Spleen (tissue), 11 donors: Measurements from ENCODE around the gene ANKRD42. TPM values are rescaled to one million over a fixed set of nuclear protein-coding genes. Genes with fewer than 3 reads are reported as not detected.

Experiments used
- DNase-seq: peaks from one replicate; pipeline ENCODE4 v3.0.0-alpha.2; 2020
- H3K27ac ChIP-seq, 8 donors: fragments of 200-600 bp; sonication (generic) in 7 of 8; 1 replicate in 4 of 8; 2 replicates in 4 of 8; pipeline versions ENCODE4 v1.5.0 to v1.8.0; 2016 to 2021; ENCODE audit warnings: inconsistent platforms in 4 of 8, mild to moderate bottlenecking in 4 of 8, moderate library complexity in 1 of 8
- H3K27me3 ChIP-seq, 7 donors: fragments of 200-600 bp; sonication (generic) in 6 of 7; replicated peaks in 1 of 7; 1 replicate in 4 of 7; 2 replicates in 3 of 7; pipeline versions ENCODE4 v1.5.0 to v1.8.0; 2016 to 2021; ENCODE audit warnings: inconsistent platforms in 3 of 7, mild to moderate bottlenecking in 1 of 7
- H3K36me3 ChIP-seq, 6 donors: fragments of 200-600 bp; sonication (generic) in 5 of 6; 1 replicate in 4 of 6; 2 replicates in 2 of 6; pipeline versions ENCODE4 v1.5.0 to v1.8.0; 2016 to 2021; ENCODE audit warnings: inconsistent platforms in 2 of 6
- H3K4me1 ChIP-seq, 6 donors: fragments of 200-600 bp; sonication (generic) in 5 of 6; 1 replicate in 3 of 6; 2 replicates in 3 of 6; pipeline versions ENCODE4 v1.5.0 to v1.8.0; 2016 to 2021; ENCODE audit warnings: inconsistent platforms in 3 of 6
- H3K4me3 ChIP-seq, 8 donors: fragments of 200-600 bp; sonication (generic) in 7 of 8; 1 replicate in 4 of 8; 2 replicates in 4 of 8; pipeline versions ENCODE4 v1.5.0 to v1.8.0; 2016 to 2021; ENCODE audit warnings: inconsistent platforms in 4 of 8, mild to moderate bottlenecking in 4 of 8, moderate library complexity in 2 of 8
- H3K9me3 ChIP-seq, 8 donors: fragments of 200-600 bp; sonication (generic) in 7 of 8; 1 replicate in 4 of 8; 2 replicates in 4 of 8; pipeline versions ENCODE4 v1.5.0 to v1.8.0; 2016 to 2021; ENCODE audit warnings: inconsistent platforms in 4 of 8
- CTCF ChIP-seq, 11 experiments: fragments of 200-600 bp in 7 of 11; fragments of 450-650 bp in 4 of 11; sonication (generic) in 4 of 11; IDR thresholded peaks in 8 of 11; conservative IDR thresholded peaks in 3 of 11; 1 replicate in 7 of 11; 2 replicates in 4 of 11; pipeline versions ENCODE4 v1.4.0 to v1.8.0; 2016 to 2021; ENCODE audit warnings: antibody characterized with exemption in 11 of 11, inconsistent platforms in 4 of 11, mild to moderate bottlenecking in 1 of 11
- POLR2A ChIP-seq, 3 donors: fragments of 450-650 bp; IDR thresholded peaks; one replicate each; pipeline ENCODE4 v1.5.1; 2017; ENCODE audit warnings: antibody characterized with exemption in 3 of 3, mild to moderate bottlenecking in 1 of 3
- POLR2AphosphoS5 ChIP-seq, 3 donors: sonication (generic); formaldehyde crosslinking; IDR thresholded peaks; one replicate each; pipeline ENCODE4 v1.5.1; 2017; ENCODE audit warnings: antibody characterized with exemption in 3 of 3
- WGBS, 5 donors: extraction: QIAGEN DNeasy Blood & Tissue Kit in 3 of 5; methylation state at CpG; one replicate each; pipeline versions ENCODE4 v1.1.5 to v1.1.7; 2013 to 2018; 5-methylcytosine and 5-hydroxymethylcytosine counted together
- intact Hi-C: fragments of 100-400 bp; cut with DNase I; formaldehyde crosslinking; loops from one replicate; pipeline ENCODE4 v1.15.0; 2023; ENCODE audit warnings: low total_unique reads
- polyA plus RNA-seq, 3 donors: library from polyadenylated mRNA; stranded (reverse); fragments of 200-250 nt; gene quantifications; one replicate each; pipeline ENCODE4 v1.2.1, GENCODE V29; 2013
- total RNA-seq, 7 donors: library from RNA; depleted of rRNA in 3 of 7; stranded (reverse); fragments of >200 nt in 3 of 7; fragmentation: NEBNext Ultra II Directional in 4 of 7; extraction: Animal tissue kit (Norgen Biotek cat#: 25700) in 4 of 7; gene quantifications; one replicate each; pipeline versions ENCODE4 v1.1.0 to v1.2.1, GENCODE V29; 2016 to 2021
- donor health status: healthy with polysubstance abuse.
- donor health status: DM: no; HTN: no; CAD: no; lungs with moderate emphysema.
- donor health status: DM: no; HTN: no; CAD: no.
- donor health status: Bipolar disorder and iron deficiency.
- donor health status: healthy.
- donor health status: DM: no; HTN: no; CAD: no.
- donor health status: DM: yes; HTN: yes; CAD: no.

Gene ANKRD42
- total and polyA plus RNA-seq, 10 donors, result 2.8 to 8.6 (median 6.5) TPM

GRCh38 chr11:83249445-83249844, 55.9 kb downstream of the ANKRD42 start:
- WGBS, 5 donors, result 95 to 100% (median 100%) methylated on average over 1 of the region's 1 CpG
- intact Hi-C loops, result loop anchor here (10.0 kb wide), 1 partner anchor 345 kb away; the partner anchor contains the start of genes DDIAS and PRCP
- Histone ChIP-seq H3K4me1 (peaks cover 0 to 12% (median 5%) of the 10 kb centered on the region in 6 donors), H3K9me3 (no peaks in the 10 kb centered on the region), H3K4me3 (no peak overlapping the region), H3K27ac (no peak overlapping the region), H3K36me3 (no peaks in the 10 kb centered on the region), H3K27me3 (no peaks in the 10 kb centered on the region)
- TF ChIP-seq CTCF (IDR thresholded peaks at IDR 0.05 in 8 of 11, conservative IDR thresholded peaks at IDR 0.05 in 3 of 11) (no peak), POLR2AphosphoS5 (IDR thresholded peaks at IDR 0.05) (no peak), POLR2A (IDR thresholded peaks at IDR 0.05) (no peak)
- no peak for DNase-seq

GRCh38 chr11:83249972-83250593, 56.6 kb downstream of the ANKRD42 start:
- Histone ChIP-seq H3K27me3 (no peaks in the 10 kb centered on the region), H3K4me1 (peaks cover 0 to 12% (median 5%) of the 10 kb centered on the region in 6 donors), H3K27ac (no peak overlapping the region), H3K4me3 (no peak overlapping the region), H3K9me3 (no peaks in the 10 kb centered on the region), H3K36me3 (peaks cover 0 to 5% (median 0%) of the 10 kb centered on the region in 6 donors)
- WGBS, 5 donors, result 9 to 24% (median 14%) methylated on average over 4 of the region's 4 CpGs
- TF ChIP-seq CTCF (IDR thresholded peaks at IDR 0.05 in 8 of 11, conservative IDR thresholded peaks at IDR 0.05 in 3 of 11) (peak; percentile 32 to 77 (median 62)), POLR2A (IDR thresholded peaks at IDR 0.05) (no peak), POLR2AphosphoS5 (IDR thresholded peaks at IDR 0.05) (no peak)
- intact Hi-C loops, result loop anchor here (10.0 kb wide), 1 partner anchor 345 kb away; the partner anchor contains the start of genes DDIAS and PRCP
- DNase-seq, result no peak

- peaks cover 0 to 12% (median 5%) of the 10 kb centered on the region in 6 donors for H3K4me1 ChIP-seq
- intact Hi-C loops, result no loop called here
- no peak for TF ChIP-seq POLR2A (IDR thresholded peaks at IDR 0.05)
- no peak for TF ChIP-seq CTCF (IDR thresholded peaks at IDR 0.05 in 8 of 11, conservative IDR thresholded peaks at IDR 0.05 in 3 of 11)
- TF ChIP-seq POLR2AphosphoS5 (IDR thresholded peaks at IDR 0.05), result no peak
- no peaks in the 10 kb centered on the region for H3K27me3 ChIP-seq
- H3K27ac ChIP-seq, result no peak overlapping the region
- no peak overlapping the region for H3K4me3 ChIP-seq
- WGBS, 5 donors, result 91 to 99% (median 97%) methylated on average over 2 of the region's 2 CpGs
- no peak for DNase-seq
- H3K9me3 ChIP-seq, result no peaks in the 10 kb centered on the region
- peaks cover 0 to 17% (median 2%) of the 10 kb centered on the region in 6 donors for H3K36me3 ChIP-seq
These were observed 58.8 kb downstream of the ANKRD42 start for GRCh38 chr11:83252266-83252665.

GRCh38 chr11:83252941-83253340, 59.4 kb downstream of the ANKRD42 start:
- Histone ChIP-seq H3K9me3 (no peaks in the 10 kb centered on the region), H3K27ac (no peak overlapping the region), H3K27me3 (no peaks in the 10 kb centered on the region), H3K4me1 (peaks cover 0 to 12% (median 5%) of the 10 kb centered on the region in 6 donors), H3K36me3 (peaks cover 0 to 23% (median 6%) of the 10 kb centered on the region in 6 donors), H3K4me3 (no peak overlapping the region)
- DNase-seq, result no peak
- WGBS, 5 donors, result 95 to 100% (median 98%) methylated on average over 2 of the region's 2 CpGs
- intact Hi-C loops, result no loop called here
- TF ChIP-seq CTCF (IDR thresholded peaks at IDR 0.05 in 8 of 11, conservative IDR thresholded peaks at IDR 0.05 in 3 of 11) (no peak), POLR2A (IDR thresholded peaks at IDR 0.05) (no peak), POLR2AphosphoS5 (IDR thresholded peaks at IDR 0.05) (no peak)
